Testis (tissue), 2 donors: ENCODE data around the gene FCAR.

Experiments used
- CTCF ChIP-seq, 3 experiments: fragments of 450-650 bp in 2 of 3; fragments of 200-600 bp in 1 of 3; sonication (generic) in 1 of 3; IDR thresholded peaks; one replicate each; pipeline ENCODE4 v1.5.1; 2016 to 2019; ENCODE audit warnings: antibody characterized with exemption in 3 of 3, mild to moderate bottlenecking in 2 of 3, moderate library complexity in 1 of 3
- POLR2A ChIP-seq: fragments of 450-650 bp; IDR thresholded peaks from one replicate; pipeline ENCODE4 v1.6.1; 2017; ENCODE audit warnings: antibody characterized with exemption, mild to moderate bottlenecking, moderate library complexity

DNA sequence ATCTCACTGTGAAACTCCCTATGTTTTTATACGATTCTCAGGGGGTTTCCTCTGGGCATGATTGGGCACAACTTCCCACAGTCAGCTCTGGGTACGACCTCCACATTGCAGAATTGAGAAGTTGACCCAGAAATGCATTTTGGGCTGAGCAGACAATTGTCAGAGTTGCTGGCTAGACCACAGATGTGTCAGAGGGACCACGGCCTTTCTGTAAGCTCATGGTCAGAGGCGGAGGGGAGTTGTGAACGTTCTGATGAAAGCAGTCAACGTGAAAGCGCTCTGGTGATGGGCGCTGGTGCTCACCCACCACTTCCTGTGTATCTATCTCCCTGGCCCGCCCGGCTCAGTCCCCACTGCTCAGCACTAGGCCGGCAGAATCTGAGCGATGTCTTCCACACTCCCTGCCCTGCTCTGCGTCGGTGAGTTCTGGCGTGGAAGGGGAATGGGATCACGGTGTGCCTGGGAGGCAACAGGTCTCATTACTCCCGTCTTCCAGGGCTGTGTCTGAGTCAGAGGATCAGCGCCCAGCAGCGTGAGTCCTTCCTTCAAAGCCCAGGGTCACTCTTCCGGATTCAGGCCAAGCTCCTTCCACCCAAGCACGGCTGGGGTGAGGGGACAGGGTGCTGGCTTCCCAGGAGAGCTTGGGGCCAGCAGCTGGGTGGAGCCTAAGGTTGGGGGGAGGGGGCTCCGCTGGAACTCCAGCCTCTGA is 31.9 kb downstream of the FCAR start, which contains the start of gene NCR1:
- no peak for TF ChIP-seq CTCF (IDR thresholded peaks at IDR 0.05)
- no peak for TF ChIP-seq POLR2A
